HG03196 (cell line): ENCODE measurements around the gene SH3RF3.
"Not testable (repeated sequence)": the region's sequence is repeated elsewhere in the genome, so short reads cannot be mapped to it uniquely, and the experiment has no call there.

ENCODE experiments used
- ATAC-seq: cut with Tn5 transposase; IDR thresholded peaks from one replicate; pipeline ENCODE4 v1.9.1; 2021; ENCODE audit not compliant: unreplicated experiment

The SH3RF3 gene

DNA sequence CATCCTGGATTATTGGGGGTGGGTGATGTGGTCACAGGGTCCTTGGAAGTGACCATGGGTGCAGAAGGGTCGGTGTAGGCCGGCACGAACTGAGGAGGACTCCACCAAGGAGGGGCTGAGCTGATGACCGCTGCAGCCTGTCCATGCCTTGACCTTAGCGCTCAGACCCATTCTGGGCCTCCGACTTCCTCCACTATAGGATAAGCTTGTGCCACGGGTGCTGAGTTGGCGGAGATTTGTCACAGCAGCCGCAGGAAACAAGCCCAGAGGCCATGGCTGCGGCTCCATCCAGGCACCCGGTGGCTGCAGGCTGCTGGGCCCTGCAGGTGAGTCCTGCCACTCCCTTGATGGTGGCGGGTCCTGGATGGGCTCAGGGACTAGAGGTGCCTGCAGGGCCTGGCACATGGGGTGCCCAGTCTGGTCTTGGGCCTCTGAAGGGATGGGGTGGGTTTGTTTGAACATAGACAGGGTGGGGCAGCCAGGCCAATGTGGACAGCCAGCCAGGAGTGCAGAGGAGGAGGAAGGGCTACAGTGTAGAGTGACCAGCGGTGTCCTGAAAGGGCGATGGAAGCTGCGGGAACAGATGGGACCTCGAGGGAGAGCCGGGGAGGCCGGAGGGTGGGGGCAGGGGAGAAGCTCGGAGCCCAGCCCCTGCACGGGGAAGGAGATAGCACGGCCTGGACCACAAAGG, 400.0 kb downstream of the SH3RF3 start:
- no peak for ATAC-seq

DNA sequence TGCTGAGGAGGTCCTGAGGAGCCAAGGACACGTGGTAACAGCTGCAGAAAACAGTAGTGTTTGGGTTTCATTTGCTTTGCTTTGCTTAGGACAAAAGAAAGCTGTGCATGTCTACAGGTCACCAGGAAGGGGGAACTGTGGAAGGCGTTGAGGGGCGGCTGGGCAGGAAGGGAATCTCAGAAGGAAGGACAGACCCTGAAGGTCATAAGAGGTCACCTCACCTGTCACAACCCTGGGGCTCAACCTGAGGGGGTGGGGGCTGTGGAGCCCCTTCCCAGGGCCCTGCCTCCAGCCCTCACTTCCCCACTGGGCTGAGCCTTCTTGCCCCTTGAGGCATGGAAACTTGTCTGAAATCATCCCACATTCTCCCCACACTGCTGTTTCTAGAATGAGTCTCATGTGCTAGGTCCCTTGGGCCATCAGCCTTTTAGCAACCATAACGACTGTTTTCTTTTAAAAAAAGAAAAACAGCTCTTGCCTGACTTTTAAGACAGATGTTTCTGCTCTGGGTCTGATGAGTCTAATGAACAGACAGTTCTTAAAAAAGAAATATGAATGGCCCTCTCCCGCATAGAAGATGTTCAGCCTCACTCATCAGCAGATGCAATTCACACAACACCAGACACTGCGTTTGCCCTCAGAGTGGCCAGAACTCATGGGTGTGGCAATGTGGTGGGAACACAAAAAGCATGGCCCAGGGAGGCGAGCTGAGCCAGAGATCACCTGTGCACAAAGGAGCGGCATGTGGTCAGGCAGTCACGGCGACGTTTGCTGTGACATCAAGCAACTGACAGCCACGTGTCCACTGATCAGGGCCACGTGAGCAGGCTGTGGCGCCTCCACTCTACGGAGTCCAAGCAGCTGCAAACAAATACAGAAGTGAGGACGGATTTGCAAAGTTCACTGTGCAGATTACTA, 400.8 kb downstream of the SH3RF3 start:
- no peak for ATAC-seq

DNA sequence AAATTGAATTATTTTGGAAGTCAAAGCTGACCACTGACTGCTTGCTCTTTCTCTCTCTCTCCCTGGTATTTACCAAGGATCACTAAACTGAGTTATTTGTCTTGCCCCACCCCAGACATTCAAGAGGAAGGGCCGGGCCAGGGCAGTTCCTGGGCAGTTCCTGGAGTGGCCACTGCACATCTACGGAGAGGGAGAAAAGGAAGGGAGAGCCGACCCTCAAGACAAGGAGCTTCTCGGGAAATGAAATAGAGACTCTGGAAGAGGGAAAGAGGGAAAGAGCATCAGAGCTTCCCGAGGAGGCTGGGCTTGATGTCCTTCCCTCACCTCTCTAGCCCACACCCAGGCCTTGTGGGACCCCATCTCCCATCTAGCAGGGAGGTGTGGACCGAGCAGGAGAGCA, 401.7 kb downstream of the SH3RF3 start:
- no peak for ATAC-seq

DNA sequence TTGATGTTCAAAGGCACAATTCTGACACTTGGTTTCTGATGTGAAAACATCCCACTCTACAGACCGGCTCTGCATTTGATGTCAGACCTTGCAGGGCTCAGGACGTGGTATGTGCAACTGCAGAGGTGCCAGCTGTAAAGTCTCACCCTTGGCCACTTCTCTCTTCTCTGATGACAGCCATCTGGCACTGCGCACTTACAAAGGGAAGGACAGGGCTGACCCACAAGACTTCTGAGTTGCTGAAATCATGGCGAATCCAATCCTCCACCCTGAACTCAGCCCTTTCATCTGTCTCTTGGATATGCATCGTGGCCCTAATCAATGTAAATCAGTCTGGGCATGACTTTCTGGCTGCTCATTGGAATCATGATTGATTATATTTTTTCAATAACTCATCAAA, 402.2 kb downstream of the SH3RF3 start:
- no peak for ATAC-seq

DNA sequence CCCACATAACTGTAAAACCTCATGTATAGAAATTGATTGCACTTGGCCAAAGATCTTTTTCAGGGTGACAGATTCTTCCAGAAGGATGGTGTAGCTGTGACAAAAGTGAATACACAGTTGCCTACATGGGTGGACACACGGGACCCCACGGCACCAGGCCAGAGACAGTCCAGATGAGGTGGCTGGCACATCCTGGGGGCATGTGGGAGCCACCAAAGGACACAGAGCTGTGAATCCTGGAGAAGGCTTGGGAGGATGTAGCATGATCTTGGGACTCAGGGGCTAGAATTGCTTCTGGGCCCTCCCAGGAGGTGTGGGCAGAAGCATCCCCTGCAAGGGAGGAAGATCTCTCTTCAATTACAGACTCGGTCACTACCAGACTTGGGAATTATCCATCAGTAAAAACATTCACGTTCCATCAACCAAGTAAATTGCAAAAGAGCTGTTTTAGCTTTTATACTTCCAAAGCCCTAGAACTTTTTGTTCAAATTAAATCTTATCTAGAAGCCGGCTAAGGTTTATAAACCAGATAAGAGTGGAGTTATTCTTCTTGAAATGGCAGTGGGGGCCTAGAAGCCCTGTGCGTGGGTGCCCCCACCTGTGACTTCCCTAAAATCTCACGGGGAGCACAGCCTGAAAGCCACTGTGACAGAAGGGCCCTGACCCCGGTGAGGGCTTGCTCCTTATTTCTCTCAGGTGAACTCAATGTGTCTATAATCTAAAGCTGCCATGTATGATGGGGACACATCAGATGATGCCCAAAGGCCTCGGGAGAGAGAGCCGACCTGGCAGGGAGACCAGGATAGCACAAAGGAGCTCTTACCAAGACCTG, 403.1 kb downstream of the SH3RF3 start:
- no peak for ATAC-seq

DNA sequence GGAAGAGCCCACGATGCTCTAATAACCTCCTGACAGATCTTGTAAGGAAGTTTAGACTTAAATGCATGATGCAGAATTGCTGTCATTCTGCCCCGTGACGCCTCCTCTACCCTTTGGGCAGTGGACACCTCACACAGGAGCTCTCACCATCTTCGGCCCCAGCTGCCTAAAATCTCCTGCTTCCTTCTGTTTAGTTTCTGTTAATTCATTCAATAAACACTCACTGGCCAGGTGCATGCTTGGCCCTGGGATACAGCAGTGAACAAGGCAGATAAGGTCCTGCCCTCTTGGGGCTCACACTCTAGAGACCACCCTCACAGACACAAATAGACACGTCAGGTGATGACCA, 403.7 kb downstream of the SH3RF3 start:
- no peak for ATAC-seq

DNA sequence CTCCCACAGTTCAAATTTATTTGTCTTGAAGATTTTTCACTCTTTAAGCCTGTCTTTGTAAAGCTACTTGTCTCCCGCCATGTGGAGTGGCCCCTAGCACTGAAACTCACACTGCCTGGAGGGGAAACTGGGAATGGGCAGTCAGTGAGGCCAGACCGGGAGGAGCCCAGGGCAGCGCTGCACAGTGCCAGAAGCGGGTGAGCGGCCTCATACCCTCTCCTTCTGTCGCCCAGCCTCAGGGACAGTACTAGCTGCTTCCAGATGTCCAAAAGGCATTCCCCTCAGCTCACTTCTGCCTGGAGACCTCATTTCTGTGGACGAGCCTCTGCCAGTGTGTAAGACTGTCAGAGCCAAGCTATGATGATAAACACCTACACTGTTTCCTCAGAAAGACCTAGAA, 404.8 kb downstream of the SH3RF3 start:
- ATAC-seq, result no peak

DNA sequence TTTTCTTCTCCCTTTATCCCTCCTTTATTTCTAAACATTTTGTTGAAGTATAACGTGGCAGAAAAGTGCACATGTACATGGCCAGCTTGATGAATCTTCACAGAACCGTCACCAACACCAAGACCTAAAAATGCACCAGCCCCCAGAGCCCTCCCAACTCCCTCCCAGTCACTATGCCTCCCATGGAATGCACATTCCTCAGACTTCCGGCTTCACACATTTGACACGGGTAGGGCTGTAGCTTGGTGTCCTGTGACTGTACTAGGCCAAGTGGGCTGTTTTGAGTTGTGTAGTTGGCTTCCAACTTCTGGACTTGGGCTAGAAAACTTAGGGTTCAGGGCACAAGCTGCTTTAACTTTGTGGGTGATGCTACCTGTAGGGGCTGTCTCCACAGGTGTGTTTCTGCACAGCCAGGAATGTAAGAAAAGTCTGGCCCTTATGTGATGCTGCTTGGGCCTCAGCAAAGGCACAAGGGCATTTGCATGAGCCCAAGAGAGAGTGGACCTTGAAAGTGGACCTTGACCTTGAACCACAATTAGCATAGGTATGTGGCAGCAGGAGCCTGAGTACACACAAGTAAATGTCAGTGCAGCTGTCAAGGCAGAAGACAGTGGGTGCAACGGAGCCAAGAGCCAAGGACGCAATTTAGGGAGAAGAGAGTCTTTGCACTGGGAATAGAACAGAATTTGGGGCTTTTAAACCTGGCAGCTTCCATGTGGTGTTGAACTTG, 406.4 kb downstream of the SH3RF3 start:
- no peak for ATAC-seq

DNA sequence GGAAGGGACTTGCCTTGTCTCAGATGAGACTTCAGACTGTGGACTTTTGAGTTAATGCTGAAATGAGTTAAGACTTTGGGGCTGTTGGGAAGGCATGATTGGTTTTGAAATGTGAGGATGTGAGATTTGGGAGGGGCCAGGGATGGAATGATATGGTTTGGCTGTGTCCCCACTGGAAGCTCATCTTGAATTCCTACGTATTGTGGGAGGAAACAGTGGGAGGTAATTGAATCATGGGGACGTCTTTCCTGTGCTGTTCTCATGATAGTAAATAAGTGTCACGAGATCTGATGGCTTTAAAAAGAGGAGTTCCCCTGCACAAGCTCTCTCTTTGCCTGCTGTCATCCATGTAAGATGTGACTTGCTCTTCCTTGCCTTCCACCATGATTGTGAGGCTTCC, 407.6 kb downstream of the SH3RF3 start:
- not testable (repeated sequence) for ATAC-seq

DNA sequence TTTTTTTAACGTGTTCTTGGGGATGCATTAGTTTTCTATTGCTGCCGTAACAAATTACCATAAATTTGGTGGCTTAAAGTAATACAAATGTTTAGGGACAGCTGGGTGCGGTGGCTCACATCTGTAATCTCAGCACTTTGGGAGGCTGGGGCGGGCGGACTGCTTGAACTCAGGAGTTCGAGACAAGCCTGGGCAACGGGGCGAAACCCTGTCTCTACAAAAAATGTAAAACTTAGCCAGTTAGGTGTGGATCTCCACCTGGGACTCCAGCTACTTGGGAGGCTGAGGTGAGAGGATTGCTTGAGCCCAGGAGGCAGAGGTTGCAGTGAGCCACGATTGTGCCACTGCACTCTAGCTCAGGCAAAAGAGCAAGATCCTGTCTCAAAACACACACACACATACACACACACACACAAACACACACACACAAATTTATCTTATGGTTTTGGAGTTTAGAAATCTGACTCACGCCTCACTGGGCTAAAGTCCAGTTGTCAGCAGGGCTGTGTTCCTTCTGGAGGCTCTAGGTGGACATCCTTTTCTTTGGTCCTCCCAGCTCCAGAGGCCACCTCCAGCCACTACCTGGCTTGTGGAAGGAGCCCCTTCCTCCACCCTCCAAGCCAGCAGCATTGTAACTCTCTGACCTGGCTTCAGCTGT, 408.7 kb downstream of the SH3RF3 start:
- no peak for ATAC-seq

DNA sequence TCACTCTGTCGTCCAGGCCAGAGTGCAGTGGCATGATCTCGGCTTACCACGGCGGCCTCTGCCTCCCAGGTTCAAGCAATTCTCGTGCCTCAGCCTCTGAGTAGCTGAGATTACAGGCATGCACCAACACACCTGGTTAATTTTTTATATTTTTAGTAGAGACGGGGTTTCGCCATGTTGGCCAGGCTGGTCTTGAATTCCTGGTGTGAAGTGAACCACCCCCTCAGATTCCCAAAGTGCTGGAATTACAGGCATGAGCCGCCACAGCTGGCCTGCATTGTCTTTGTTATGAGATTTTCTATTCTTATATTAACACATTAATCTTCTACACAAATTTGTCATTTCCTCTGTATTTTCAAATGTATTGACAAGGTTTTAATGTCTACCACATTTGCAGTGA, 409.5 kb downstream of the SH3RF3 start:
- ATAC-seq, result no peak

DNA sequence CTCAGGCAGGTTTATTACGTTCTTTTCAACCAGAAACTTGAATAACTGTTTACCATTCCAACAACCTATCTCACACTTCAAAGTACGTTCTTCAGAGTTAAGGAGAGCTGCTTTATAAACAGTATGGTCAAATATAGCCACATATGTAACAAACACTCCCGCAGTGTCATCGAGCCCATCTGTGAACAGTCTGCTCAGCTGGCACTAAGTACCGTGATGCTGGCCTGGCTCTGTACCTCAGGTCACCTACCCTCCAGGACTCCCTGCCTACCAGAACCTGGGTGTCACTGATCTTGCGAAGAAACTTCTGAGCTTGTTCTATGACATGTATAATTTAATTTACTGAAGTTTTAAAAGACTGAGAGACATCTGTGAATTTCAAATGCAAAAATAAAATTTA, 413.4 kb downstream of the SH3RF3 start:
- ATAC-seq, result no peak

DNA sequence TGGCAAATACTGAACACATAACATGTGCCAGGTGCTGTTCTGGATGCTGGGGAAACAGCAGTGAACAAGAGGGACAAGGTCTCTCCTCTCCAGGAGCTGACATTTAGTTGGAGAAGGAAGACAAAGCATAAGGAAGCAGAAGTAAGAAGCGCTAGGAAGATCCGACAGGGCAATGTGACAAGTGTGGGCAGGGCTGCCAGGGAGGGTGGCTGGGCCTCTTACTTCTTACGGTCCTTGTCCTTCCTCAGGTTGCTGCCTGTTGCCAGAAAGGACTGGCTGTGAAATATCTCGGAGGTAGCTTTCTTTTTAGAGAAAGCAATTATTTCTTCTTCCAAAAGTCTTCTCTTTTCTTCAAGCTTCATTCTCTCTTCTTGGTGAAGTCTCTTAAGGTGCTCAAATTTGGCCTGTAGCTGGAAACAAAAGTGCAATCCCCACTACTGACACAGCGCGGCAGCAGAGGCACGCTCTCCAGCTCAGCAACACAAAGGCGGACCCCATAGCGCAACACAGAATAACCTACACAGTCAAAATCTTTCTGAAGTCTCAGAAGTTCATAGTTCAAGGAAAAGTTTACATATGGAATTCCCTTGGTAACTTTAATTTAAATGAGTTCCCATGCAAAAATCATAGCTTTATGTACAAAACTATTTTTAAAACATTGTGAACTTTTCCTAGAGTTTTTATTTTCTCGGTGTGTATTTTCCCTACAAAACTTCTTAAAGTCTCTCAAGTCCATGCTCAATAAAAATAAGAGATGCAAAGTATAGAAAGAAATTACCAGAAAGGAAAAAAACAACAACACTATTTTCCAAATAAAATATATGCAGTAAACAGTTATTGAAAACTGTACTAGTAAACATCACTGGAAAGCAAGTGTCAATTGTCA, 417.1 kb downstream of the SH3RF3 start:
- no peak for ATAC-seq

DNA sequence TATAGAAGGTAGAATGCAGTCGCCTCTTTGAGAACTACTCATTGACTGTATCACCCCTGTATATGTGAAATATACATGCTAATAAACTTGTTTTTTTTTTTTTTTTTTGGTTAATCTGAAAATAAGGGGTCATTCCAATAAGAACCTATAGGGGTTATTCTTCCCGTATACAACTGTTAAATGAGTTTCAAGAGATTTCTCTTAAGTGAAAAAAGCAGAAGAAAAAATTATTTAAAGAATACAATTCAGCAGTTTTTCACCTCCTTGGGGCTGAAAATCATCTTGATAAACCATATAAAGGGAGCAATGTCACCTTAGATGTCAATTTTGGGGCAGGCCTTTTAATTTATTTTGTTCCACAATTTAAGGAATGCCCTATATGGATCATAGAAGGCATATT, 418.3 kb downstream of the SH3RF3 start:
- ATAC-seq, result no peak

DNA sequence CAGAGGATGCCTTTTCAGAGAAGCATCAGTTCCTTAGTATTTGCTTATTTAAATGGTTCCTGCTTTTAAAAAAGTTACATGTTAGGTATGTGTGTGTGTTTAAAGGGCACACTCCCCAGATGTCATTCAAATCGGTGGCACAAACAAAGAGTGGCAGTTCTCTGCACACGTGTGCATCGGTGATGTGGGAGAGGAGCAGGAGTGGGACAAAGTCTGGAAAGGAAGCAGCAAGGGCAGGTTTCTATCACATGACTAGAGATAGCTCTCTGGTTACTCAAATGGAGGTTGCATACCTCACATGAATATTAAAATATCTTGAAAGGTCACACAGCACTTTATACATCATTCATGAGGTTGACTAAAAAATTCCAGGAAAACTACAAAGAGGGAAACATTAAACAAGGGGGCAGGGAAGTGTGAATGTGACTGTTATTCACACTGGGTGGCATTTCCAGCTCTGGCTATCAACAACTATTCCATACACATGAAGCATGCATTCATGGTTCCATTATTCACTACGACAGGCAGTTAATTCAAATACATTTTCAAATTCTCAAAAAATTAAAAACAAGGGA, 420.1 kb downstream of the SH3RF3 start:
- ATAC-seq, result no peak
